ENCODE data around the gene PRR19. TPM values are rescaled to one million over a fixed set of nuclear protein-coding genes. Genes with fewer than 3 reads are reported as not detected.

The PRR19 gene
- total RNA-seq, 2 donors from 2014 or later: 0.32 to 1.0 TPM

DNA sequence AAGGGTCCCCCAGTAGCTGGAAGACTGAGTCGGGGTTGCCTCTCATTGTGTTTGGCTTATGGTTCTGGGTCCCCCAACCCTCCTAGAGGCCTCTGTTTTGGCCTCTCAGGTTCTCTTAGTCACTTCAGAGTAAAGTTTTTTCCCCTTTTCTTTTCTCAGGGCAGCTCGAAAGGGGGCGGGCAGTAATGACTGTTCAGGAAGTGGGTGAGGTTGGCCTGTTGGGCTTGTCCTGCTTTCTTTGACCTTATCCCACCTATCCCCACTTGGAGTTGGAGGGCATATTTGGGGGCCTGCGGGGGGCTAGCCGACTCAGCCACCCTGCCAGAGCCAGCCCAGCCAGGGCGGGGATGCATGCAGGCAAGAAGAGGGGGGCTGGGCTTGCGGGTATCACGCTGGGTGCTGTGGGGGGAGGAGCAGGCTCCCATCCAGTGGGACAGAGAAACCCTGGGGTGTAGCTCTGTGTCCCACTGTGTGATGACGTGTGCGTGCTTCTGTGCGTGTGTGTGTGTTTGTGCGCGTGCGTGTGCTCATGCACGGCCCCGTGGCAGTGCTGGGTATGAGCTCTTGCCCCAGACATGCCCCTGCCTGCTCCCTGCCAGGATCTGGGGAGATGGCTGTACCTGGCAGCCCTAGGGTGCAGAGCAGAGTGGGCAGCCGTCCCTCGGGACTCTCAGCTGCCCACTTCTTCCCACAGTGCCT, 31.4 kb upstream of the PRR19 start:
- Histone ChIP-seq H3K9ac (ENCODE audit: low read depth in 2 of 2, low read length in 2 of 2) (peak overlapping the region; percentile 84 to 99), H3K9me3 (no peaks in the 10 kb centered on the region), H3K4me3 (peak overlapping the region; percentile 45), H3K4me1 (peaks cover 14% of the 10 kb centered on the region), H3K27ac (peak overlapping the region; percentile 77), H3K27me3 (no peaks in the 10 kb centered on the region), H3K36me3 (no peaks in the 10 kb centered on the region)
- TF ChIP-seq, protein P1, sequence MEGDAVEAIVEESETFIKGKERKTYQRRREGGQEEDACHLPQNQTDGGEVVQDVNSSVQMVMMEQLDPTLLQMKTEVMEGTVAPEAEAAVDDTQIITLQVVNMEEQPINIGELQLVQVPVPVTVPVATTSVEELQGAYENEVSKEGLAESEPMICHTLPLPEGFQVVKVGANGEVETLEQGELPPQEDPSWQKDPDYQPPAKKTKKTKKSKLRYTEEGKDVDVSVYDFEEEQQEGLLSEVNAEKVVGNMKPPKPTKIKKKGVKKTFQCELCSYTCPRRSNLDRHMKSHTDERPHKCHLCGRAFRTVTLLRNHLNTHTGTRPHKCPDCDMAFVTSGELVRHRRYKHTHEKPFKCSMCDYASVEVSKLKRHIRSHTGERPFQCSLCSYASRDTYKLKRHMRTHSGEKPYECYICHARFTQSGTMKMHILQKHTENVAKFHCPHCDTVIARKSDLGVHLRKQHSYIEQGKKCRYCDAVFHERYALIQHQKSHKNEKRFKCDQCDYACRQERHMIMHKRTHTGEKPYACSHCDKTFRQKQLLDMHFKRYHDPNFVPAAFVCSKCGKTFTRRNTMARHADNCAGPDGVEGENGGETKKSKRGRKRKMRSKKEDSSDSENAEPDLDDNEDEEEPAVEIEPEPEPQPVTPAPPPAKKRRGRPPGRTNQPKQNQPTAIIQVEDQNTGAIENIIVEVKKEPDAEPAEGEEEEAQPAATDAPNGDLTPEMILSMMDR (IDR thresholded peaks at IDR 0.05): no peak
- peak; percentile 55 for DNase-seq
- intact Hi-C loops (cut with DNase I): no loop called here

DNA sequence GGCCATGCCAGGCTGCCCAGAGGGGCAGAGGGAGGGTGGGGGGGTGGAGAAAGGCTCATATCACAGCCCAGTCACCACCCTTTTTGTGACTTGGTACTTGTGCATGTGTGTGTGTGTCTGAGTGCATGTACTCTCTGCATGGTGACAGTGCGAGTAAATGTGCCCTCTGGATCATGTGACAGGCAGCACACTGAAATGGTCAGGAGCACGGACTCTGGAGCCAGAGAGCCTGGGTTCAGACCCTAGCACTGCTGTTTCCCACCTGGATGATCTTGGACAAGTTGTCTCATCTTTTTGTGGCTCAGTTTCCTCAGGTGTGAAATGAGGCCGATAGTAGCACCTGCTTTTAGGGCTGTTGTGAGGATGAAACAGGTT, 30.9 kb upstream of the PRR19 start:
- Histone ChIP-seq H3K4me3 (peak overlapping the region; percentile 45), H3K27ac (peak overlapping the region; percentile 77), H3K27me3 (no peaks in the 10 kb centered on the region), H3K4me1 (peaks cover 14% of the 10 kb centered on the region), H3K36me3 (no peaks in the 10 kb centered on the region), H3K9me3 (no peaks in the 10 kb centered on the region), H3K9ac (ENCODE audit: low read depth in 2 of 2, low read length in 2 of 2) (peak overlapping the region; percentile 84 to 99)
- DNase-seq: no peak
- TF ChIP-seq, protein P1 (IDR thresholded peaks at IDR 0.05): no peak
- intact Hi-C loops (cut with DNase I): no loop called here

DNA sequence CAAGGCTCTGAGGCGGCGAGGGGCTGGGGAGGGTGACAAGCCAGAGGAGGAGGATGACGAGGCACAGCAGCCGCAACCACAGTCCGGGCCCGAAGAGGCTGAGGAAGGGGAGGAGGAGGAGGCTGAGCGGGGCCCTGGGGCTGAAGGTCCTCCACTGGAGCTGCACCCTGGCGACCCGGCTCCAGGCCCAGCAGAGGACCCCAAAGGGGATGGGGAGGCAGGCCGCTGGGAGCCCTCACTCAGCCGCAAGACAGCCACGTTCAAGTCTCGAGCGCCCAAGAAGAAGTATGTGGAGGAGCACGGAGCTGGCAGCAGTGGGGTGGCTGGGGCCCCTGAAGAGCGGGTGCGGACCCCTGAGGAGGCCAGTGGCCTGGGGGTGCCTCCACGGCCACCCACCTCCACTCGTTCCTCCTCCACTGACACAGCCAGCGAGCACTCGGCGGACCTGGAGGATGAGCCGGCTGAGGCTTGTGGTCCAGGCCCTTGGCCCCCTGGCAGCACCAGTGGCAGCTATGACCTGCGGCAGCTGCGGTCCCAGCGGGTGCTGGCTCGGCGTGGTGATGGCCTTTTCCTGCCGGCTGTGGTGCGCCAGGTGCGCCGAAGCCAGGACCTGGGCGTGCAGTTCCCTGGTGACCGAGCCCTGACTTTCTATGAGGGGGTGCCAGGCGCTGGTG, 29.9 kb upstream of the PRR19 start:
- H3K9me3 ChIP-seq: no peaks in the 10 kb centered on the region
- H3K9ac ChIP-seq (ENCODE audit: low read depth in 2 of 2, low read length in 2 of 2): no peak overlapping the region
- no peak overlapping the region for H3K27ac ChIP-seq
- TF ChIP-seq, protein P1 (IDR thresholded peaks at IDR 0.05): no peak
- H3K27me3 ChIP-seq: no peaks in the 10 kb centered on the region
- peaks cover 14% of the 10 kb centered on the region for H3K4me1 ChIP-seq
- H3K4me3 ChIP-seq: no peak overlapping the region
- no peaks in the 10 kb centered on the region for H3K36me3 ChIP-seq
- DNase-seq: no peak
- intact Hi-C loops (cut with DNase I): no loop called here

DNA sequence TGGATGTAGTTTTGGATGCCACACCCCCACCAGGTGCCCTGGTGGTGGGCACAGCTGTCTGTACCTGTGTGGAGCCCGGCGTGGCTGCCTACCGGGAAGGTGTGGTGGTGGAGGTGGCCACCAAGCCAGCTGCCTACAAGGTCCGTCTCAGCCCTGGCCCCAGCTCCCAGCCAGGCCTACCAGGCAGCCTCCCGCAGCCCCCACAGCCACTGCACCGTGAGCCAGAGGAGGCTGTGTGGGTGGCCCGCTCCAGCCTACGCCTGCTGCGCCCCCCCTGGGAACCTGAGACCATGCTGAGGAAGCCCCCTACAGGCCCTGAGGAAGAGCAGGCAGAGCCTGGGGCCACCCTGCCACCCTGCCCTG, 29.4 kb upstream of the PRR19 start:
- TF ChIP-seq, protein P1 (IDR thresholded peaks at IDR 0.05): no peak
- H3K27ac ChIP-seq: no peak overlapping the region
- no peaks in the 10 kb centered on the region for H3K27me3 ChIP-seq
- no peaks in the 10 kb centered on the region for H3K36me3 ChIP-seq
- no peak overlapping the region for H3K9ac ChIP-seq (ENCODE audit: low read depth in 2 of 2, low read length in 2 of 2)
- intact Hi-C loops (cut with DNase I): no loop called here
- no peak for DNase-seq
- no peak overlapping the region for H3K4me3 ChIP-seq
- H3K4me1 ChIP-seq: peaks cover 15% of the 10 kb centered on the region
- no peaks in the 10 kb centered on the region for H3K9me3 ChIP-seq

DNA sequence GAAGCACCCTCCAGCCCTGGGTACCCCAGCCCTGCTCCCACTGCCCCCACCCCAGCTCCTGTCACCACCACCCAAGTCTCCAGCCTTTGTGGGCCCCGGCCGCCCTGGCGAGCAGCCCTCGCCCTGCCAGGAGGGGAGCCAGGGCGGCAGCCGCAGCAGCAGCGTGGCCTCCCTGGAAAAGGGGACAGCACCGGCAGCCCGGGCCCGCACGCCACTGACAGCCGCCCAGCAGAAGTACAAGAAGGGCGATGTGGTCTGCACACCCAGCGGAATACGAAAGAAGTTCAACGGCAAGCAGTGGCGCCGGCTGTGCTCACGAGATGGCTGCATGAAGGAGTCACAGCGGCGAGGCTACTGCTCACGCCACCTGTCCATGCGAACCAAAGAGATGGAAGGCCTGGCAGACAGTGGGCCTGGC, 28.9 kb upstream of the PRR19 start:
- TF ChIP-seq, protein P1 (IDR thresholded peaks at IDR 0.05): no peak
- Histone ChIP-seq H3K27me3 (no peaks in the 10 kb centered on the region), H3K36me3 (no peaks in the 10 kb centered on the region), H3K27ac (no peak overlapping the region), H3K4me3 (no peak overlapping the region), H3K9ac (ENCODE audit: low read depth in 2 of 2, low read length in 2 of 2) (no peak overlapping the region), H3K9me3 (no peaks in the 10 kb centered on the region), H3K4me1 (peaks cover 16% of the 10 kb centered on the region)
- intact Hi-C loops (cut with DNase I): no loop called here
- no peak for DNase-seq

Measured in colonic mucosa (tissue), 4 donors.